ENCODE results near the gene OR6Q1. TPM values are rescaled to one million over a fixed set of nuclear protein-coding genes. Genes with fewer than 3 reads are reported as not detected.
"Not testable (repeated sequence)": the region's sequence is repeated elsewhere in the genome, so short reads cannot be mapped to it uniquely, and the experiment has no call there.

Gene OR6Q1
- not detected for total RNA-seq

- TF ChIP-seq CTCF (IDR thresholded peaks at IDR 0.05), result no peak
- no peak for TF ChIP-seq POLR2A (IDR thresholded peaks at IDR 0.05)
- intact Hi-C loops (cut with DNase I; ENCODE audit: low total_unique reads), result no loop called here
- DNase-seq (ENCODE audit: low spot score in 2 of 2), result no peak
- H3K4me3 ChIP-seq (ENCODE audit: low read depth, poor library complexity, severe bottlenecking), result no peak within 1 kb of the TSS
These were observed at the start of gene OR6Q1 for GRCh38 chr11:58030653-58031052. TSS of gene OR6Q1 (plus strand) at chr11:58030953. CDS start at chr11:58030953, 0 bp downstream.

GRCh38 chr11:57981536-57981935 is 49.2 kb upstream of the OR6Q1 start:
- no peak overlapping the region for H3K4me3 ChIP-seq (ENCODE audit: low read depth, poor library complexity, severe bottlenecking)
- TF ChIP-seq CTCF (IDR thresholded peaks at IDR 0.05) (no peak), POLR2A (IDR thresholded peaks at IDR 0.05) (no peak)
- WGBS, 2 donors, result 71 to 76% methylated on average over 3 of the region's 3 CpGs
- intact Hi-C loops (cut with DNase I; ENCODE audit: low total_unique reads), result no loop called here
- DNase-seq (ENCODE audit: low spot score in 2 of 2), result no peak

- intact Hi-C loops (cut with DNase I; ENCODE audit: low total_unique reads), result no loop called here
- H3K4me3 ChIP-seq (ENCODE audit: low read depth, poor library complexity, severe bottlenecking), result no peak overlapping the region
- WGBS, 2 donors, result 63 to 71% methylated on average over 4 of the region's 4 CpGs
These were observed 48.0 kb upstream of the OR6Q1 start for GRCh38 chr11:57982776-57983175.

GRCh38 chr11:57983191-57983590 is 47.6 kb upstream of the OR6Q1 start:
- no peak overlapping the region for H3K4me3 ChIP-seq (ENCODE audit: low read depth, poor library complexity, severe bottlenecking)
- intact Hi-C loops (cut with DNase I; ENCODE audit: low total_unique reads), result no loop called here
- 43 to 62% methylated on average over 3 of the region's 3 CpGs for WGBS, 2 donors
- DNase-seq (ENCODE audit: low spot score in 2 of 2), result no peak
- TF ChIP-seq POLR2A (IDR thresholded peaks at IDR 0.05) (no peak), CTCF (IDR thresholded peaks at IDR 0.05) (no peak)

More at GRCh38 chr11:57982776-57983175, 48.0 kb upstream of the OR6Q1 start:
- no peak for TF ChIP-seq CTCF (IDR thresholded peaks at IDR 0.05)
- no peak for TF ChIP-seq POLR2A (IDR thresholded peaks at IDR 0.05)
- DNase-seq (ENCODE audit: low spot score in 2 of 2), result no peak

GRCh38 chr11:57999523-57999922 is 31.2 kb upstream of the OR6Q1 start:
- intact Hi-C loops (cut with DNase I; ENCODE audit: low total_unique reads); H3K4me3 ChIP-seq (ENCODE audit: low read depth, poor library complexity, severe bottlenecking); DNase-seq (ENCODE audit: low spot score in 2 of 2): not testable (repeated sequence)
- 78 to 84% methylated on average over 13 of the region's 13 CpGs for WGBS, 2 donors

GRCh38 chr11:58000021-58000420 is 30.7 kb upstream of the OR6Q1 start:
- intact Hi-C loops (cut with DNase I; ENCODE audit: low total_unique reads); DNase-seq (ENCODE audit: low spot score in 2 of 2); H3K4me3 ChIP-seq (ENCODE audit: low read depth, poor library complexity, severe bottlenecking): not testable (repeated sequence)
- 92 to 94% methylated on average over 8 to 10 of the region's 10 CpGs for WGBS, 2 donors

- no peak overlapping the region for H3K4me3 ChIP-seq (ENCODE audit: low read depth, poor library complexity, severe bottlenecking)
- 62 to 64% methylated on average over 5 of the region's 5 CpGs for WGBS, 2 donors
- DNase-seq (ENCODE audit: low spot score in 2 of 2), result no peak
- intact Hi-C loops (cut with DNase I; ENCODE audit: low total_unique reads), result no loop called here
- TF ChIP-seq CTCF (IDR thresholded peaks at IDR 0.05), result no peak
- no peak for TF ChIP-seq POLR2A (IDR thresholded peaks at IDR 0.05)
These were observed 30.1 kb upstream of the OR6Q1 start for GRCh38 chr11:58000699-58001098.
